ENCODE data around the gene ZNF75A.

The ZNF75A gene

DNA sequence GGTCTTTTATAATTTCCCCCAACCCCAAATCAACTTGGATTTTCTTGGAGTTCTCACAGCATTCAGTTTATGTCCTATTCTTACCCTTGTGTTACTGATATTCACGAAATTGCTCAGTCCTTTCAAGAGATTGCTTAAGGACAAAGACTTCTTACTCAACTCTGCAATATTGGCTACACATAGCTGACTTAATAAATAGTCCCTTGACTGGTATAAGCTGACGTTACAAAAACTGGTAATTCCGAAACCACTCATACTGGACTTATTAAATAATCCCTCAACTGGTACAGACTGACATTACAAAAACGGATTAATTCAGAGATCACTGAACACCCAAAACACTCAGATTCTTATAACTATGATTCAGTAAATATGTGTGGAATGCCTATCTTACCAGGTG is 927 bp upstream of the ZNF75A start:
- Histone ChIP-seq H3K9ac (ENCODE audit: low read length) (no peak overlapping the region), H3K27me3 (ENCODE audit: control insufficient read depth, insufficient read depth, low read length) (no peaks in the 10 kb centered on the region), H3K27ac (ENCODE audit: low read depth, low read length) (peak overlapping the region; percentile 96), H3K4me3 (ENCODE audit: low read length) (peak overlapping the region; percentile 97), H3K36me3 (ENCODE audit: control insufficient read depth, insufficient read depth, low read length) (peaks cover 23% of the 10 kb centered on the region), H3K4me1 (ENCODE audit: control insufficient read depth, insufficient read depth, low read length) (peaks cover 7% of the 10 kb centered on the region)

GRCh38 chr16:3306078-3306477 is 781 bp downstream of the ZNF75A start:
- Histone ChIP-seq H3K36me3 (ENCODE audit: control insufficient read depth, insufficient read depth, low read length) (peaks cover 15% of the 10 kb centered on the region), H3K27me3 (ENCODE audit: control insufficient read depth, insufficient read depth, low read length) (no peaks in the 10 kb centered on the region), H3K4me3 (ENCODE audit: low read length) (peak overlapping the region; percentile 97), H3K27ac (ENCODE audit: low read depth, low read length) (peak overlapping the region; percentile 96), H3K9ac (ENCODE audit: low read length) (peak overlapping the region; percentile 84), H3K4me1 (ENCODE audit: control insufficient read depth, insufficient read depth, low read length) (peaks cover 7% of the 10 kb centered on the region)

- peaks cover 24% of the 10 kb centered on the region for H3K36me3 ChIP-seq (ENCODE audit: control insufficient read depth, insufficient read depth, low read length)
Measured at GRCh38 chr16:3311496-3311895, 6.2 kb downstream of the ZNF75A start.

DNA sequence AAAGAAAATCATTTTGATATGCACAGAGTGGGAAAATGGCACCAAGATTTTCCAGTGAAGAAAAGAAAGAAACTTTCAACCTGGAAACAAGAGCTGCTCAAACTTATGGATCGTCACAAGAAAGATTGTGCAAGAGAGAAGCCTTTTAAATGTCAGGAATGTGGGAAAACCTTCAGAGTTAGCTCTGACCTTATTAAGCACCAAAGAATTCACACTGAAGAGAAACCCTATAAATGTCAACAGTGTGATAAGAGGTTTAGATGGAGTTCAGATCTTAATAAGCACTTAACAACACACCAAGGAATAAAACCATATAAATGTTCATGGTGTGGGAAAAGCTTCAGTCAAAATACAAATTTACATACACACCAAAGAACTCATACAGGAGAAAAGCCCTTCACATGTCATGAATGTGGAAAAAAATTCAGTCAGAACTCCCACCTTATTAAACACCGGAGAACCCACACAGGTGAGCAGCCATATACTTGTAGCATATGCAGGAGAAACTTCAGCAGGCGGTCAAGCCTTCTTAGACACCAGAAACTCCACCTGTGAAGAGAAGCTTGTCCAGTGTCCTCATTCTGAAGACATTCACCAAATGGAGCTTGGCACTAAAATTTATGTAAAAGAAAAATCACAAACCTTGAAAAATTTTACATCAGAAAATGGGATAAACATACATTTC is 12.2 kb downstream of the ZNF75A start:
- Histone ChIP-seq H3K9ac (ENCODE audit: low read length) (no peak overlapping the region), H3K4me3 (ENCODE audit: low read length) (no peak overlapping the region), H3K27me3 (ENCODE audit: control insufficient read depth, insufficient read depth, low read length) (no peaks in the 10 kb centered on the region), H3K4me1 (ENCODE audit: control insufficient read depth, insufficient read depth, low read length) (no peaks in the 10 kb centered on the region), H3K27ac (ENCODE audit: low read depth, low read length) (no peak overlapping the region), H3K36me3 (ENCODE audit: control insufficient read depth, insufficient read depth, low read length) (peaks cover 18% of the 10 kb centered on the region)

More at GRCh38 chr16:3311496-3311895, 6.2 kb downstream of the ZNF75A start:
- Histone ChIP-seq H3K4me1 (ENCODE audit: control insufficient read depth, insufficient read depth, low read length) (no peaks in the 10 kb centered on the region), H3K27ac (ENCODE audit: low read depth, low read length) (no peak overlapping the region), H3K9ac (ENCODE audit: low read length) (no peak overlapping the region), H3K27me3 (ENCODE audit: control insufficient read depth, insufficient read depth, low read length) (no peaks in the 10 kb centered on the region), H3K4me3 (ENCODE audit: low read length) (no peak overlapping the region)

DNA sequence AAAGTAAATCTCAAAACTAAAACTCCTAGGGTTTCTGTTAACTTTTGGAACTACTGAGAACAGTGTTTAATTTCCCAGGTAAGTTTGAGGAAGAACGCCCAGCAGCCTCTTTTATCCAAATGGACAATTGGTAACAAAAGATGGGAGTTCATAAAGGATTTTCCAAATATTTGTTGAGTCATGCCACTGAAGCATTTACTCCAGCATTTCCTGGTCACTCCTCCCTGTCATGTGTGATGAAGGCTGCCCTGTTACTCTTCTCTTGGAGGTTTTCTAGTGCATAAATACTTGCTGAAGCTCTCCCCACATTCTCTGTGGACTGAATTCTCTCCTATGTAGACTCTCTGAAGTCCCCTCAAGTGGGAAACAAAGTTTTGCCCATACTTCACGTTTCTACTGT is 16.5 kb downstream of the ZNF75A start:
- H3K27me3 ChIP-seq (ENCODE audit: control insufficient read depth, insufficient read depth, low read length): no peaks in the 10 kb centered on the region

GRCh38 chr16:3327514-3327913 is 22.2 kb downstream of the ZNF75A start:
- Histone ChIP-seq H3K36me3 (ENCODE audit: control insufficient read depth, insufficient read depth, low read length) (no peaks in the 10 kb centered on the region), H3K4me3 (ENCODE audit: low read length) (no peak overlapping the region), H3K27me3 (ENCODE audit: control insufficient read depth, insufficient read depth, low read length) (no peaks in the 10 kb centered on the region), H3K4me1 (ENCODE audit: control insufficient read depth, insufficient read depth, low read length) (no peaks in the 10 kb centered on the region), H3K9ac (ENCODE audit: low read length) (no peak overlapping the region), H3K27ac (ENCODE audit: low read depth, low read length) (no peak overlapping the region)

More for the DNA sequence above, 16.5 kb downstream of the ZNF75A start:
- Histone ChIP-seq H3K27ac (ENCODE audit: low read depth, low read length) (no peak overlapping the region), H3K9ac (ENCODE audit: low read length) (no peak overlapping the region), H3K4me1 (ENCODE audit: control insufficient read depth, insufficient read depth, low read length) (no peaks in the 10 kb centered on the region), H3K36me3 (ENCODE audit: control insufficient read depth, insufficient read depth, low read length) (peaks cover 6% of the 10 kb centered on the region), H3K4me3 (ENCODE audit: low read length) (no peak overlapping the region)

DNA sequence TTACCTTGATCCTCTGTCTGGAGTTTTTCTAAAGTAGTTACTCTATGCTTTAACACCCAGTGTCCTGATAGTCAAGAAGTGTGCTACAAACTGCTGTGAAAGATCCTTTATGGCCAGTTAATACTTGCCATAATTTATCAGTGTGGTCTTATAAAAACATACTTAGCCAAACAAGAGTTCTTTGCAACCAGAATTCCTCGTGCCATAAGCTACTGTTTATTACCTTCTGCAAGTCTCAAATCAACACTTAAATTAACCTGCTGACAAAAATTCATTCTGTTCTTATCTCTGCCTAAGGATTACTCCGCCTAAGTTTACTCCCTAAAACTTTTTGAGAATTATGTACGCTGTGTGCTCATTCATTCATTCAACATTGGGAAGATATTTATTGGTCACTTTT is 22.8 kb downstream of the ZNF75A start:
- Histone ChIP-seq H3K36me3 (ENCODE audit: control insufficient read depth, insufficient read depth, low read length) (no peaks in the 10 kb centered on the region), H3K27me3 (ENCODE audit: control insufficient read depth, insufficient read depth, low read length) (no peaks in the 10 kb centered on the region), H3K4me1 (ENCODE audit: control insufficient read depth, insufficient read depth, low read length) (no peaks in the 10 kb centered on the region), H3K9ac (ENCODE audit: low read length) (no peak overlapping the region), H3K4me3 (ENCODE audit: low read length) (no peak overlapping the region), H3K27ac (ENCODE audit: low read depth, low read length) (no peak overlapping the region)

DNA sequence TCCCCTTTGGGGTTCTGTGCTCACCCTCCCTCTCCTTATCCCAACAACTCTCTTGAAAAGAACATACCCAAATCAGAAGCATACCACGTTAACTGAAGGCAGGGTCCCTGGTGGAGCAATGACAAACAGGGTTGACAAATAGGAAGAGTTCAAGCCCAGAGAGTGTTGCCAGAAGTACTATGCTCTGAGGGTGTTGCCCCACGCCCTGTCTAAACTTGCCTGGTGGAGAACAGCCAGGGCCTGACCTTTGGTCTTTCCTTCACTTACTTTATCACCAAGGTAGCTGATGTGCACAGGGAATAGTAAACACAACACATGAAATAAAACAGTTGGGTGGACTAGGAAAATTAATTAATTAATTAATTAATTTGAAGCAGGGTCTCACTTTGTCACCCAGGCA is 23.3 kb downstream of the ZNF75A start:
- H3K9ac ChIP-seq (ENCODE audit: low read length): no peak overlapping the region
- no peaks in the 10 kb centered on the region for H3K36me3 ChIP-seq (ENCODE audit: control insufficient read depth, insufficient read depth, low read length)
- no peaks in the 10 kb centered on the region for H3K4me1 ChIP-seq (ENCODE audit: control insufficient read depth, insufficient read depth, low read length)
- no peak overlapping the region for H3K27ac ChIP-seq (ENCODE audit: low read depth, low read length)
- no peak overlapping the region for H3K4me3 ChIP-seq (ENCODE audit: low read length)
- no peaks in the 10 kb centered on the region for H3K27me3 ChIP-seq (ENCODE audit: control insufficient read depth, insufficient read depth, low read length)

- H3K4me3 ChIP-seq (ENCODE audit: low read length): no peak overlapping the region
- H3K27ac ChIP-seq (ENCODE audit: low read depth, low read length): no peak overlapping the region
- H3K9ac ChIP-seq (ENCODE audit: low read length): no peak overlapping the region
- H3K36me3 ChIP-seq (ENCODE audit: control insufficient read depth, insufficient read depth, low read length): no peaks in the 10 kb centered on the region
- H3K27me3 ChIP-seq (ENCODE audit: control insufficient read depth, insufficient read depth, low read length): no peaks in the 10 kb centered on the region
- H3K4me1 ChIP-seq (ENCODE audit: control insufficient read depth, insufficient read depth, low read length): no peaks in the 10 kb centered on the region
Measured at GRCh38 chr16:3346041-3346440, 40.7 kb downstream of the ZNF75A start.

- no peak overlapping the region for H3K27ac ChIP-seq (ENCODE audit: low read depth, low read length)
- no peak overlapping the region for H3K9ac ChIP-seq (ENCODE audit: low read length)
- no peaks in the 10 kb centered on the region for H3K4me1 ChIP-seq (ENCODE audit: control insufficient read depth, insufficient read depth, low read length)
- no peak overlapping the region for H3K4me3 ChIP-seq (ENCODE audit: low read length)
- no peaks in the 10 kb centered on the region for H3K27me3 ChIP-seq (ENCODE audit: control insufficient read depth, insufficient read depth, low read length)
- no peaks in the 10 kb centered on the region for H3K36me3 ChIP-seq (ENCODE audit: control insufficient read depth, insufficient read depth, low read length)
Measured at GRCh38 chr16:3347586-3347985, 42.3 kb downstream of the ZNF75A start.

- Histone ChIP-seq H3K27me3 (ENCODE audit: control insufficient read depth, insufficient read depth, low read length) (no peaks in the 10 kb centered on the region), H3K4me1 (ENCODE audit: control insufficient read depth, insufficient read depth, low read length) (no peaks in the 10 kb centered on the region), H3K4me3 (ENCODE audit: low read length) (no peak overlapping the region), H3K27ac (ENCODE audit: low read depth, low read length) (no peak overlapping the region), H3K36me3 (ENCODE audit: control insufficient read depth, insufficient read depth, low read length) (no peaks in the 10 kb centered on the region), H3K9ac (ENCODE audit: low read length) (no peak overlapping the region)
Measured at GRCh38 chr16:3348547-3349167, 43.4 kb downstream of the ZNF75A start.

DNA sequence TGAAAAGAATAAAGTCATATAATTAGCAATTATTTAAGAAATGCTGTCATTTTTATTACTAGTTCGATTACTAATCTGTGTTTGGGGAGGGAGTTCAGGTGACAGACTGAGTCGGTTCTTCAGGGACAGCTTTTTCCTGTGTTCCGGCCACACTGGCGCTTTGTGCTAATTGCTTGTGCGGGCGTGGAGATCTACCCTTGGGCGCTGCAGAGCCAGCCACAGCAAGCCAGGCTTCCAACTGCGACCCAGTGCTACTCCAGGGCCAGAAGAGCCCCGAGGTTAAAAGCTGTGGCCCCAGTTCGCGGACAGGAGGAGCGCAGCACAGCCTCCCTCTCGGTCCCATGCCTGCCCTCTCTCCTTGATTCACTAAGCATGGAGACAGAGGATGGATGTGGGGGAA is 43.9 kb downstream of the ZNF75A start:
- Histone ChIP-seq H3K27ac (ENCODE audit: low read depth, low read length) (no peak overlapping the region), H3K9ac (ENCODE audit: low read length) (no peak overlapping the region), H3K36me3 (ENCODE audit: control insufficient read depth, insufficient read depth, low read length) (no peaks in the 10 kb centered on the region), H3K4me3 (ENCODE audit: low read length) (no peak overlapping the region), H3K4me1 (ENCODE audit: control insufficient read depth, insufficient read depth, low read length) (no peaks in the 10 kb centered on the region), H3K27me3 (ENCODE audit: control insufficient read depth, insufficient read depth, low read length) (no peaks in the 10 kb centered on the region)

DNA sequence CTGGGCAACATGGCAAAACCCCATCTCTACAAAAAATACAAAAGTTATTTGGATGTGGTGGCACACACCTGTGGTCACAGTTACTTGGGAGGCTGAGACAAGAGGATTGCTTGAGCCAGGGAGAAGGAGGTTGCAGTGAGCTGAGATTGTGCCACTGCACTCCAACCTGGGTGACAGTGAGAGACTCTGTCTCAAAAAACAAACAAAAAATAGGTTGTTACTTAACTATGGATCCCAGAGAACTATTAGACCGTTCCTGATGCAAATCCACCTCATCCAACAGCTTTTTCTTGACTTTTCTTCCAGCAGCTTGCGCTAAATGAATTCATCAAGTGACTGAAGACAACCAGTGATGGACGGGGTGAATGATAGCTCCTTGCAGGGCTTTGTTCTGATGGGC is 50.3 kb downstream of the ZNF75A start, which contains the start of gene OR2C1:
Gene OR2C1 (plus strand): TSS at position 301 of the 400 bp plus-strand sequence. CDS start 52 bp downstream, at position 353.
- Histone ChIP-seq H3K27me3 (ENCODE audit: control insufficient read depth, insufficient read depth, low read length) (no peaks in the 10 kb centered on the region), H3K27ac (ENCODE audit: low read depth, low read length) (no peak within 1 kb of the TSS), H3K4me1 (ENCODE audit: control insufficient read depth, insufficient read depth, low read length) (no peaks in the 10 kb centered on the region), H3K9ac (ENCODE audit: low read length) (no peak within 1 kb of the TSS), H3K36me3 (ENCODE audit: control insufficient read depth, insufficient read depth, low read length) (no peaks in the 10 kb centered on the region), H3K4me3 (ENCODE audit: low read length) (no peak within 1 kb of the TSS)

Data from rectal smooth muscle tissue (tissue), 1 donor.